ENCODE measurements around the gene MYH6. TPM values are rescaled to one million over a fixed set of nuclear protein-coding genes. Genes with fewer than 3 reads are reported as not detected.

Gene MYH6
- total RNA-seq, 2 experiments from 2014 or later = not detected

DNA sequence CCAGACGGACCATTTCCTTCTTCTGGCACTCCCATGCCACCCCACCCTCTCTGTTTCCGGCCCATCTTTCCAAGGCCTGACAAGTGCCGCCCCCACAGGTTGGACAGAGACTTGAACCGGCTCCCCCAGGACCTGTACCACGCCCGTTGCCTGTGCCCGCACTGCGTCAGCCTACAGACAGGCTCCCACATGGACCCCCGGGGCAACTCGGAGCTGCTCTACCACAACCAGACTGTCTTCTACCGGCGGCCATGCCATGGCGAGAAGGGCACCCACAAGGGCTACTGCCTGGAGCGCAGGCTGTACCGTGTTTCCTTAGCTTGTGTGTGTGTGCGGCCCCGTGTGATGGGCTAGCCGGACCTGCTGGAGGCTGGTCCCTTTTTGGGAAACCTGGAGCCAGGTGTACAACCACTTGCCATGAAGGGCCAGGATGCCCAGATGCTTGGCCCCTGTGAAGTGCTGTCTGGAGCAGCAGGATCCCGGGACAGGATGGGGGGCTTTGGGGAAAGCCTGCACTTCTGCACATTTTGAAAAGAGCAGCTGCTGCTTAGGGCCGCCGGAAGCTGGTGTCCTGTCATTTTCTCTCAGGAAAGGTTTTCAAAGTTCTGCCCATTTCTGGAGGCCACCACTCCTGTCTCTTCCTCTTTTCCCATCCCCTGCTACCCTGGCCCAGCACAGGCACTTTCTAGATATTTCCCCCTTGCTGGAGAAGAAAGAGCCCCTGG lies 32.4 kb downstream of the MYH6 start:
- H3K4me3 Mint-ChIP-seq = no peak overlapping the region
- no peak for ATAC-seq
- no peaks in the 10 kb centered on the region for H3K9me3 Mint-ChIP-seq
- DNase-seq = no peak
- H3K27me3 Mint-ChIP-seq = no peaks in the 10 kb centered on the region
- no peak overlapping the region for H3K27ac Mint-ChIP-seq
- ChIA-PET POLR2A (no interaction called here), CTCF (interaction anchor here (1.9 to 2.1 kb wide), 2 partner anchors 49 to 111 kb away, joined by 4 to 6 read pairs; no protein-coding TSS in a partner anchor)
- intact Hi-C loops (cut with micrococcal nuclease) = no loop called here
- no peaks in the 10 kb centered on the region for H3K36me3 Mint-ChIP-seq (ENCODE audit: low read depth)
- H3K4me1 Mint-ChIP-seq (ENCODE audit: low read depth) = no peaks in the 10 kb centered on the region
- no peak for TF ChIP-seq CTCF (IDR thresholded peaks at IDR 0.05)

- no peak for TF ChIP-seq CTCF (IDR thresholded peaks at IDR 0.05)
- Mint-ChIP-seq H3K4me3 (no peak overlapping the region), H3K36me3 (ENCODE audit: low read depth) (no peaks in the 10 kb centered on the region), H3K27ac (no peak overlapping the region), H3K27me3 (no peaks in the 10 kb centered on the region), H3K9me3 (no peaks in the 10 kb centered on the region), H3K4me1 (ENCODE audit: low read depth) (no peaks in the 10 kb centered on the region)
- POLR2A ChIA-PET = no interaction called here
- DNase-seq = no peak
- ATAC-seq = no peak
- intact Hi-C loops (cut with micrococcal nuclease) = no loop called here
- CTCF ChIA-PET = interaction anchor here (1.6 kb wide), 1 partner anchor 12 kb away, joined by 4 read pairs; no protein-coding TSS in a partner anchor
Observed at GRCh38 chr14:23373041-23373440, 35.0 kb downstream of the MYH6 start.

DNA sequence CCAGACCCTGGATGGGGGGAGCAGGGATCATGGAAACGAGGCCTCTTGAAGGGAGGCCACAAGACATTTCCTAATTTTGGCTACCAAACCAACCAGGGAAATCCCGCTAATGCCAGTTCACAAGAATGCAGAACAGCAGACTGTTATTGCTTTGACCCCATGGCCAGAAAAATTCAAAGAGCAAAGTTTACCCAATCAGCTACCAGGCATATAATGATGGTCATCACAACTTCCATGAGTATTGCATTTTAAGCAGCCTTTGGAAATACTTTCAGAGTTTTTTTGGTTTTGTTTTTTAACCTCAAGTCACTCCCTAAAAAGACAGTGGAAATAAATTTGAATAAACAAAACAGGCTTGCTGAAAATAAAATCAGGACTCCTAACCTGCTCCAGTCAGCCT lies 35.6 kb downstream of the MYH6 start, which contains the start of gene IL25:
TSS of gene IL25 (plus strand) at position 301 of the 400 bp plus-strand sequence.
- intact Hi-C loops (cut with micrococcal nuclease) = no loop called here
- Mint-ChIP-seq H3K27me3 (peaks cover 2% of the 10 kb centered on the region), H3K9me3 (no peaks in the 10 kb centered on the region), H3K4me3 (no peak within 1 kb of the TSS), H3K4me1 (ENCODE audit: low read depth) (no peaks in the 10 kb centered on the region), H3K27ac (no peak within 1 kb of the TSS), H3K36me3 (ENCODE audit: low read depth) (no peaks in the 10 kb centered on the region)
- ChIA-PET POLR2A (no interaction called here), CTCF (interaction anchor here (1.1 kb wide), 1 partner anchor 46 kb away, joined by 4 read pairs; no protein-coding TSS in a partner anchor)
- TF ChIP-seq CTCF (IDR thresholded peaks at IDR 0.05) = no peak
- no peak for ATAC-seq
- no peak for DNase-seq

GRCh38 chr14:23371865-23372264 lies 36.2 kb downstream of the MYH6 start:
- Mint-ChIP-seq H3K36me3 (ENCODE audit: low read depth) (no peaks in the 10 kb centered on the region), H3K4me3 (no peak overlapping the region), H3K4me1 (ENCODE audit: low read depth) (no peaks in the 10 kb centered on the region), H3K27me3 (peaks cover 7% of the 10 kb centered on the region), H3K9me3 (no peaks in the 10 kb centered on the region), H3K27ac (no peak overlapping the region)
- ChIA-PET CTCF (interaction anchor here (1.1 kb wide), 1 partner anchor 45 kb away, joined by 4 read pairs; no protein-coding TSS in a partner anchor), POLR2A (no interaction called here)
- DNase-seq (no peak), ATAC-seq (no peak)
- intact Hi-C loops (cut with micrococcal nuclease) = no loop called here
- no peak for TF ChIP-seq CTCF (IDR thresholded peaks at IDR 0.05)

DNA sequence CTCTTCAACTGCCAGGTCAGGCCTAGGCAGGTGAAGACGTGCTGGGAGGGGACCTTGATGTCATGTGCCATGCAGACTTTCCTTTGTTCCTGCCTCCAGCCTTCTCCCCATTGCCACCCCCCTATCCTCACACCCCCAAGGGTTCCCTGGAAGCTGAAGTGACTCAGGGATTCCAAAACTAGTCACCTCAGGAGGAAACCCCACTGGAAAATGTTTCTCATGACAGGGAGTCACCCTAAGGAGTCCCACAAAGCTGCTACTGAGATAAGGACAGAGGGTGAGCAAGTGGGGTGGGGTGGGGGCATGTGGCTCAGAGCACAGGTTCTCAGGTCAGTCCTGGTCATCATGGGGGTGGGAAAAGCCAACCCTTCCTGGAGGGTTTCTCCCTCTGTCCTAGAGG lies 37.9 kb downstream of the MYH6 start:
- Mint-ChIP-seq H3K4me3 (no peak overlapping the region), H3K36me3 (ENCODE audit: low read depth) (no peaks in the 10 kb centered on the region), H3K9me3 (no peaks in the 10 kb centered on the region), H3K27me3 (peaks cover 11% of the 10 kb centered on the region), H3K4me1 (ENCODE audit: low read depth) (no peaks in the 10 kb centered on the region), H3K27ac (no peak overlapping the region)
- DNase-seq (no peak), ATAC-seq (no peak)
- no peak for TF ChIP-seq CTCF (IDR thresholded peaks at IDR 0.05)
- ChIA-PET POLR2A (no interaction called here), CTCF (interaction anchor here (1.2 to 3.9 kb wide), 5 partner anchors 9 to 43 kb away, joined by 3 to 27 read pairs (median 4); no protein-coding TSS in a partner anchor)
- intact Hi-C loops (cut with micrococcal nuclease) = no loop called here

Data from activated CD8-positive, alpha-beta T cell treated with anti-CD3 and anti-CD28 coated beads for 36 hours (primary cell).